RWPE2 (cell line): ENCODE data around the gene NEK2.
"Not testable (repeated sequence)": the region's sequence is repeated elsewhere in the genome, so short reads cannot be mapped to it uniquely, and the experiment has no call there.

ENCODE experiments used
- ATAC-seq: fragments of 200-7000 bp; cut with Tn5 transposase; 3 replicates; pipeline ENCODE4 v1.9.1; 2021; ENCODE audit warnings: low read depth
- DNase-seq: peaks from one replicate; pipeline ENCODE4 v3.0.0-alpha.2; 2020; ENCODE audit warnings: low spot score
- H3K27ac ChIP-seq: fragments of 450-650 bp; 2 replicates; pipeline ENCODE4 v1.5.1; 2017; ENCODE audit warnings: mild to moderate bottlenecking; ENCODE audit not compliant: poor library complexity, severe bottlenecking
- H3K27me3 ChIP-seq: fragments of 250-450 bp; sonication (Bioruptor Pico); 2 replicates; pipeline ENCODE4 v1.5.1; 2021; ENCODE audit warnings: mild to moderate bottlenecking, moderate library complexity; ENCODE audit not compliant: insufficient read depth, poor library complexity, severe bottlenecking
- H3K36me3 ChIP-seq: fragments of 250-450 bp; sonication (Bioruptor Pico); 2 replicates; pipeline ENCODE4 v1.5.1; 2020; ENCODE audit warnings: low read depth, mild to moderate bottlenecking, moderate library complexity
- H3K4me1 ChIP-seq: fragments of 250-450 bp; sonication (Bioruptor Pico); 2 replicates; pipeline ENCODE4 v1.5.1; 2021; ENCODE audit warnings: mild to moderate bottlenecking, moderate library complexity; ENCODE audit not compliant: insufficient read depth, poor library complexity, severe bottlenecking
- H3K4me3 ChIP-seq: fragments of 250-450 bp; sonication (Bioruptor Pico); 2 replicates; pipeline ENCODE4 v1.5.1; 2021; ENCODE audit warnings: mild to moderate bottlenecking, moderate library complexity; ENCODE audit not compliant: severe bottlenecking
- H3K9me3 ChIP-seq: fragments of 250-450 bp; sonication (Bioruptor Pico); 2 replicates; pipeline ENCODE4 v1.5.1; 2021; ENCODE audit warnings: mild to moderate bottlenecking, moderate library complexity; ENCODE audit not compliant: severe bottlenecking
- CTCF ChIP-seq: fragments of 450-650 bp; IDR thresholded peaks from one replicate; pipeline ENCODE4 v1.5.1; 2017; ENCODE audit warnings: mild to moderate bottlenecking, moderate library complexity; ENCODE audit not compliant: poor library complexity, severe bottlenecking

Gene NEK2

GRCh38 chr1:211648980-211649934, 26.2 kb downstream of the NEK2 start:
- TF ChIP-seq CTCF = no peak
- no peak for DNase-seq
- Histone ChIP-seq H3K27me3 (no peaks in the 10 kb centered on the region), H3K36me3 (no peaks in the 10 kb centered on the region), H3K4me1 (peaks cover 6% of the 10 kb centered on the region), H3K4me3 (no peak overlapping the region), H3K9me3 (no peaks in the 10 kb centered on the region), H3K27ac (peak overlapping the region; percentile 19)
- ATAC-seq = no peak

- H3K9me3 ChIP-seq = no peaks in the 10 kb centered on the region
- peak overlapping the region; percentile 19 for H3K27ac ChIP-seq
- TF ChIP-seq CTCF = no peak
- H3K36me3 ChIP-seq = no peaks in the 10 kb centered on the region
- peak; percentile 82 for ATAC-seq
- H3K4me1 ChIP-seq = peaks cover 6% of the 10 kb centered on the region
- H3K4me3 ChIP-seq = no peak overlapping the region
- DNase-seq = no peak
- H3K27me3 ChIP-seq = no peaks in the 10 kb centered on the region
Measured at GRCh38 chr1:211648336-211648735, 27.1 kb downstream of the NEK2 start.

GRCh38 chr1:211647711-211648121, 27.7 kb downstream of the NEK2 start:
- Histone ChIP-seq H3K4me1 (peaks cover 6% of the 10 kb centered on the region), H3K9me3 (no peaks in the 10 kb centered on the region), H3K36me3 (no peaks in the 10 kb centered on the region), H3K4me3 (no peak overlapping the region), H3K27ac (peak overlapping the region; percentile 19), H3K27me3 (no peaks in the 10 kb centered on the region)
- TF ChIP-seq CTCF = no peak
- ATAC-seq (no peak), DNase-seq (no peak)

GRCh38 chr1:211646566-211646965, 28.9 kb downstream of the NEK2 start:
- no peaks in the 10 kb centered on the region for H3K9me3 ChIP-seq

GRCh38 chr1:211645601-211646000, 29.8 kb downstream of the NEK2 start:
- H3K27ac ChIP-seq, H3K4me1 ChIP-seq, H3K27me3 ChIP-seq, ATAC-seq, H3K36me3 ChIP-seq, DNase-seq, H3K4me3 ChIP-seq, H3K9me3 ChIP-seq: not testable (repeated sequence)

More at GRCh38 chr1:211646566-211646965, 28.9 kb downstream of the NEK2 start:
- Histone ChIP-seq H3K36me3 (no peaks in the 10 kb centered on the region), H3K27me3 (no peaks in the 10 kb centered on the region), H3K4me3 (no peak overlapping the region), H3K4me1 (peaks cover 6% of the 10 kb centered on the region), H3K27ac (no peak overlapping the region)
- TF ChIP-seq CTCF = no peak
- DNase-seq = no peak
- no peak for ATAC-seq
